IgD-negative memory B cell (primary cell): ENCODE data around the gene ZRANB1. TPM values are rescaled to one million over a fixed set of nuclear protein-coding genes. Genes with fewer than 3 reads are reported as not detected.

Experiments used
- H3K27ac Mint-ChIP-seq, 3 donors: one replicate each; pipeline ENCODE4 v1.8.0; 2020 to 2022; ENCODE audit warnings: mild to moderate bottlenecking in 3 of 3, mixed read lengths in 3 of 3, moderate library complexity in 1 of 3
- H3K27me3 Mint-ChIP-seq: one replicate; pipeline ENCODE4 v1.8.0; 2021; ENCODE audit warnings: mixed read lengths
- H3K36me3 Mint-ChIP-seq: one replicate; pipeline ENCODE4 v1.8.0; 2020; ENCODE audit warnings: mild to moderate bottlenecking, mixed read lengths
- H3K4me1 Mint-ChIP-seq, 3 donors: one replicate each; pipeline ENCODE4 v1.8.0; 2020 to 2022; ENCODE audit warnings: mixed read lengths in 3 of 3, mild to moderate bottlenecking in 1 of 3
- H3K4me3 Mint-ChIP-seq, 4 donors: one replicate each; pipeline ENCODE4 v1.8.0; 2020 to 2022; ENCODE audit warnings: mild to moderate bottlenecking in 4 of 4, mixed read lengths in 4 of 4, moderate library complexity in 3 of 4
- H3K9me3 Mint-ChIP-seq, 3 donors: one replicate each; pipeline ENCODE4 v1.8.0; 2020 to 2021; ENCODE audit warnings: mixed read lengths in 3 of 3, mild to moderate bottlenecking in 1 of 3
- polyA plus RNA-seq: library from polyadenylated mRNA; unstranded; fragments of 300-500 nt; fragmentation: Illumina TruSeq; gene quantifications from one replicate; pipeline ENCODE4 v1.2.3, GENCODE V29; 2021

The ZRANB1 gene
- polyA plus RNA-seq, 1 donor from 2014 or later: 8.4 TPM

GRCh38 chr10:124942317-124943169 is 620 bp downstream of the ZRANB1 start:
- H3K4me3 Mint-ChIP-seq: peak overlapping the region in 1 of 4 donors; percentile 55
- no peaks in the 10 kb centered on the region for H3K27me3 Mint-ChIP-seq
- H3K36me3 Mint-ChIP-seq: peaks cover 5% of the 10 kb centered on the region
- H3K9me3 Mint-ChIP-seq: no peaks in the 10 kb centered on the region
- H3K27ac Mint-ChIP-seq: peak overlapping the region in 1 of 3 donors; percentile 63
- H3K4me1 Mint-ChIP-seq: peaks cover 24 to 49% (median 46%) of the 10 kb centered on the region in 3 donors

- Mint-ChIP-seq H3K27ac (no peak overlapping the region), H3K4me3 (no peak overlapping the region), H3K27me3 (no peaks in the 10 kb centered on the region), H3K36me3 (peaks cover 12% of the 10 kb centered on the region), H3K4me1 (peaks cover 24 to 53% (median 44%) of the 10 kb centered on the region in 3 donors), H3K9me3 (peaks cover 0 to 2% (median 1%) of the 10 kb centered on the region in 3 donors)
These were observed 1.6 kb downstream of the ZRANB1 start for GRCh38 chr10:124943301-124944092.

- peak overlapping the region in 1 of 3 donors; percentile 44 for H3K27ac Mint-ChIP-seq
- H3K9me3 Mint-ChIP-seq: peaks cover 0 to 2% (median 1%) of the 10 kb centered on the region in 3 donors
- peaks cover 14% of the 10 kb centered on the region for H3K36me3 Mint-ChIP-seq
- no peaks in the 10 kb centered on the region for H3K27me3 Mint-ChIP-seq
- H3K4me1 Mint-ChIP-seq: peaks cover 27 to 56% (median 43%) of the 10 kb centered on the region in 3 donors
- no peak overlapping the region for H3K4me3 Mint-ChIP-seq
These were observed 3.1 kb downstream of the ZRANB1 start for GRCh38 chr10:124944982-124945381.

GRCh38 chr10:124946945-124947344 is 5.0 kb downstream of the ZRANB1 start:
- H3K27ac Mint-ChIP-seq: no peak overlapping the region
- H3K36me3 Mint-ChIP-seq: peaks cover 14% of the 10 kb centered on the region
- no peak overlapping the region for H3K4me3 Mint-ChIP-seq
- peaks cover 0 to 2% (median 1%) of the 10 kb centered on the region in 3 donors for H3K9me3 Mint-ChIP-seq
- peaks cover 18 to 47% (median 36%) of the 10 kb centered on the region in 3 donors for H3K4me1 Mint-ChIP-seq
- no peaks in the 10 kb centered on the region for H3K27me3 Mint-ChIP-seq

GRCh38 chr10:124949543-124949942 is 7.6 kb downstream of the ZRANB1 start:
- Mint-ChIP-seq H3K27ac (peak overlapping the region in 1 of 3 donors; percentile 63), H3K36me3 (peaks cover 17% of the 10 kb centered on the region), H3K4me3 (no peak overlapping the region), H3K9me3 (peaks cover 0 to 2% (median 1%) of the 10 kb centered on the region in 3 donors), H3K27me3 (no peaks in the 10 kb centered on the region), H3K4me1 (peaks cover 22 to 43% (median 24%) of the 10 kb centered on the region in 3 donors)

- H3K4me3 Mint-ChIP-seq: no peak overlapping the region
- no peaks in the 10 kb centered on the region for H3K27me3 Mint-ChIP-seq
- H3K36me3 Mint-ChIP-seq: peaks cover 18% of the 10 kb centered on the region
- H3K9me3 Mint-ChIP-seq: peaks cover 0 to 2% (median 1%) of the 10 kb centered on the region in 3 donors
- H3K27ac Mint-ChIP-seq: peak overlapping the region in 1 of 3 donors; percentile 78
- H3K4me1 Mint-ChIP-seq: peaks cover 27 to 43% (median 29%) of the 10 kb centered on the region in 3 donors
These were observed 10.2 kb downstream of the ZRANB1 start for GRCh38 chr10:124952123-124952522.

- peaks cover 0 to under 1% (median 0%) of the 10 kb centered on the region in 3 donors for H3K9me3 Mint-ChIP-seq
- H3K4me3 Mint-ChIP-seq: no peak overlapping the region
- H3K4me1 Mint-ChIP-seq: peaks cover 36 to 45% (median 37%) of the 10 kb centered on the region in 3 donors
- H3K27me3 Mint-ChIP-seq: no peaks in the 10 kb centered on the region
- H3K27ac Mint-ChIP-seq: peak overlapping the region in 1 of 3 donors; percentile 55
- H3K36me3 Mint-ChIP-seq: peaks cover 12% of the 10 kb centered on the region
These were observed 11.5 kb downstream of the ZRANB1 start for GRCh38 chr10:124953421-124953820.

- Mint-ChIP-seq H3K4me1 (peaks cover 42 to 47% (median 43%) of the 10 kb centered on the region in 3 donors), H3K27me3 (no peaks in the 10 kb centered on the region), H3K9me3 (no peaks in the 10 kb centered on the region), H3K27ac (no peak overlapping the region), H3K4me3 (no peak overlapping the region), H3K36me3 (peaks cover 11% of the 10 kb centered on the region)
These were observed 13.3 kb downstream of the ZRANB1 start for GRCh38 chr10:124955243-124955642.

GRCh38 chr10:124955868-124956267 is 13.9 kb downstream of the ZRANB1 start:
- Mint-ChIP-seq H3K27ac (peak overlapping the region in 1 of 3 donors; percentile 10), H3K9me3 (no peaks in the 10 kb centered on the region), H3K4me3 (no peak overlapping the region), H3K27me3 (no peaks in the 10 kb centered on the region), H3K36me3 (peaks cover 11% of the 10 kb centered on the region), H3K4me1 (peaks cover 42 to 47% (median 43%) of the 10 kb centered on the region in 3 donors)

- H3K27me3 Mint-ChIP-seq: no peaks in the 10 kb centered on the region
- H3K27ac Mint-ChIP-seq: peak overlapping the region in 1 of 3 donors; percentile 43
- peaks cover 42 to 51% (median 43%) of the 10 kb centered on the region in 3 donors for H3K4me1 Mint-ChIP-seq
- H3K9me3 Mint-ChIP-seq: no peaks in the 10 kb centered on the region
- peak overlapping the region in 2 of 4 donors; percentile 24 to 76 for H3K4me3 Mint-ChIP-seq
- H3K36me3 Mint-ChIP-seq: peaks cover 11% of the 10 kb centered on the region
These were observed 14.8 kb downstream of the ZRANB1 start for GRCh38 chr10:124956764-124957163.

GRCh38 chr10:124957404-124957947 is 15.6 kb downstream of the ZRANB1 start:
- Mint-ChIP-seq H3K36me3 (peaks cover 11% of the 10 kb centered on the region), H3K27me3 (no peaks in the 10 kb centered on the region), H3K4me1 (peaks cover 40 to 46% (median 42%) of the 10 kb centered on the region in 3 donors), H3K27ac (no peak overlapping the region), H3K9me3 (no peaks in the 10 kb centered on the region), H3K4me3 (no peak overlapping the region)

- Mint-ChIP-seq H3K36me3 (peaks cover 4% of the 10 kb centered on the region), H3K27ac (no peak overlapping the region), H3K4me1 (peaks cover 36 to 40% (median 38%) of the 10 kb centered on the region in 3 donors), H3K4me3 (peak overlapping the region in 1 of 4 donors; percentile 53), H3K9me3 (no peaks in the 10 kb centered on the region), H3K27me3 (no peaks in the 10 kb centered on the region)
These were observed 17.6 kb downstream of the ZRANB1 start for GRCh38 chr10:124959564-124959963.

GRCh38 chr10:124961248-124961570 is 19.3 kb downstream of the ZRANB1 start:
- no peaks in the 10 kb centered on the region for H3K27me3 Mint-ChIP-seq
- peak overlapping the region in 1 of 3 donors; percentile 39 for H3K27ac Mint-ChIP-seq
- H3K36me3 Mint-ChIP-seq: peaks cover 2% of the 10 kb centered on the region
- peaks cover 30 to 33% (median 31%) of the 10 kb centered on the region in 3 donors for H3K4me1 Mint-ChIP-seq
- no peak overlapping the region for H3K4me3 Mint-ChIP-seq
- no peaks in the 10 kb centered on the region for H3K9me3 Mint-ChIP-seq

GRCh38 chr10:124962421-124962820 is 20.5 kb downstream of the ZRANB1 start:
- no peak overlapping the region for H3K4me3 Mint-ChIP-seq
- peaks cover 2% of the 10 kb centered on the region for H3K36me3 Mint-ChIP-seq
- no peak overlapping the region for H3K27ac Mint-ChIP-seq
- no peaks in the 10 kb centered on the region for H3K9me3 Mint-ChIP-seq
- peaks cover 24 to 26% (median 24%) of the 10 kb centered on the region in 3 donors for H3K4me1 Mint-ChIP-seq
- H3K27me3 Mint-ChIP-seq: no peaks in the 10 kb centered on the region
